H9 (cell line): ENCODE measurements around the gene NEAT1. TPM values are rescaled to one million over a fixed set of nuclear protein-coding genes. Genes with fewer than 3 reads are reported as not detected.

Experiments
- DNase-seq: peaks from one replicate; pipeline ENCODE4 v3.0.0-alpha.2; 2017
- H2AFZ ChIP-seq: one replicate; pipeline ENCODE4 v1.6.1; 2013; ENCODE audit warnings: mild to moderate bottlenecking, low read length, control low read depth, moderate library complexity
- H2AK5ac ChIP-seq: 2 replicates; pipeline ENCODE4 v1.6.1; 2013; ENCODE audit warnings: low read length, control low read depth, mixed read lengths; ENCODE audit not compliant: insufficient read length
- H2BK120ac ChIP-seq: one replicate; pipeline ENCODE4 v1.6.1; 2013; ENCODE audit warnings: low read depth, mild to moderate bottlenecking, low read length, control low read depth, inconsistent platforms; ENCODE audit not compliant: poor library complexity, severe bottlenecking
- H2BK12ac ChIP-seq: 2 replicates; pipeline ENCODE4 v1.6.1; 2013; ENCODE audit warnings: low read length, control low read depth, mixed read lengths, low read depth; ENCODE audit not compliant: insufficient read length
- H2BK15ac ChIP-seq: 2 replicates; pipeline ENCODE4 v1.6.1; 2013; ENCODE audit warnings: low read depth, low read length, control low read depth
- H2BK20ac ChIP-seq: one replicate; pipeline ENCODE4 v1.6.1; 2013; ENCODE audit warnings: low read depth, mild to moderate bottlenecking, low read length, control low read depth, inconsistent platforms; ENCODE audit not compliant: poor library complexity, severe bottlenecking
- H2BK5ac ChIP-seq: 2 replicates; pipeline ENCODE4 v1.6.1; 2013; ENCODE audit warnings: low read length, control low read depth, mixed read lengths; ENCODE audit not compliant: insufficient read length
- H3K14ac ChIP-seq: 2 replicates; pipeline ENCODE4 v1.6.1; 2013; ENCODE audit warnings: low read length, control low read depth; ENCODE audit not compliant: insufficient read depth
- H3K18ac ChIP-seq: 2 replicates; pipeline ENCODE4 v1.6.1; 2013; ENCODE audit warnings: low read depth, mild to moderate bottlenecking, mixed read lengths, low read length, control low read depth; ENCODE audit not compliant: insufficient read length
- H3K23ac ChIP-seq: 2 replicates; pipeline ENCODE4 v1.6.1; 2013; ENCODE audit warnings: low read length, control low read depth, mixed read lengths, low read depth; ENCODE audit not compliant: insufficient read length
- H3K23me2 ChIP-seq: 2 replicates; pipeline ENCODE4 v1.6.1; 2013; ENCODE audit warnings: low read depth, mild to moderate bottlenecking, mixed read lengths, low read length, control low read depth; ENCODE audit not compliant: insufficient read length, poor library complexity, severe bottlenecking
- H3K27ac ChIP-seq: 2 replicates; pipeline ENCODE4 v1.5.1; 2013; ENCODE audit warnings: low read length, control low read depth, mixed read lengths, low read depth; ENCODE audit not compliant: insufficient read length
- H3K27me3 ChIP-seq: 2 replicates; pipeline ENCODE4 v1.6.1; 2013; ENCODE audit warnings: low read length, control low read depth, inconsistent platforms; ENCODE audit not compliant: insufficient read depth
- H3K4ac ChIP-seq: 2 replicates; pipeline ENCODE4 v1.6.1; 2013; ENCODE audit warnings: low read depth, mild to moderate bottlenecking, control low read depth, inconsistent platforms, low read length, moderate library complexity
- H3K4me1 ChIP-seq: 2 replicates; pipeline ENCODE4 v1.6.1; 2013; ENCODE audit warnings: low read length, control low read depth, inconsistent platforms; ENCODE audit not compliant: insufficient read depth
- H3K4me2 ChIP-seq: 2 replicates; pipeline ENCODE4 v1.6.1; 2013; ENCODE audit warnings: low read length, control low read depth, mixed read lengths; ENCODE audit not compliant: insufficient read length, insufficient read depth
- H3K56ac ChIP-seq: 2 replicates; pipeline ENCODE4 v1.6.1; 2013; ENCODE audit warnings: low read depth, mild to moderate bottlenecking, mixed read lengths, low read length, control low read depth; ENCODE audit not compliant: insufficient read length
- H3K79me1 ChIP-seq: 2 replicates; pipeline ENCODE4 v1.6.1; 2013; ENCODE audit warnings: low read depth, mild to moderate bottlenecking, moderate library complexity, low read length, control low read depth, inconsistent platforms; ENCODE audit not compliant: insufficient read depth, poor library complexity, severe bottlenecking
- H3K79me2 ChIP-seq: 2 replicates; pipeline ENCODE4 v1.6.1; 2013; ENCODE audit warnings: low read length, control low read depth, inconsistent platforms; ENCODE audit not compliant: insufficient read depth
- H3K9ac ChIP-seq: 2 replicates; pipeline ENCODE4 v1.6.1; 2013; ENCODE audit warnings: low read length, control low read depth, mixed read lengths; ENCODE audit not compliant: insufficient read length; ENCODE audit errors: extremely low read depth
- H3K9me3 ChIP-seq: one replicate; pipeline ENCODE4 v1.6.1; 2013; ENCODE audit warnings: low read depth, low read length, inconsistent platforms; ENCODE audit not compliant: control insufficient read depth
- H3T11ph ChIP-seq: one replicate; pipeline ENCODE4 v1.6.1; 2013; ENCODE audit warnings: mild to moderate bottlenecking, low read length, control low read depth, inconsistent platforms
- H4K20me1 ChIP-seq: one replicate; pipeline ENCODE4 v1.6.1; 2013; ENCODE audit not compliant: control insufficient read depth, insufficient read length, insufficient read depth
- H4K5ac ChIP-seq: 2 replicates; pipeline ENCODE4 v1.6.1; 2013; ENCODE audit warnings: low read depth, mild to moderate bottlenecking, mixed read lengths, low read length, control low read depth; ENCODE audit not compliant: insufficient read length
- H4K8ac ChIP-seq: replicated peaks from 2 replicates; pipeline ENCODE4 v1.6.1; 2013; ENCODE audit warnings: low read length, control low read depth, mixed read lengths, low read depth; ENCODE audit not compliant: insufficient read length
- H4K91ac ChIP-seq: 2 replicates; pipeline ENCODE4 v1.6.1; 2013; ENCODE audit warnings: low read depth, mild to moderate bottlenecking, moderate library complexity, mixed read lengths, low read length, control low read depth; ENCODE audit not compliant: insufficient read length
- H3K27ac Mint-ChIP-seq, 3 experiments: 2 replicates in 2 of 3; 3 replicates in 1 of 3; pipeline ENCODE4 v1.8.0; 2020 to 2021; ENCODE audit warnings: mixed read lengths in 3 of 3, mild to moderate bottlenecking in 1 of 3, moderate library complexity in 1 of 3
- H3K27me3 Mint-ChIP-seq: 2 replicates; pipeline ENCODE4 v1.8.0; 2021; ENCODE audit warnings: low read depth, mild to moderate bottlenecking, moderate library complexity, mixed read lengths
- H3K36me3 Mint-ChIP-seq, 3 experiments: 2 replicates in 2 of 3; 3 replicates in 1 of 3; pipeline ENCODE4 v1.8.0; 2020 to 2021; ENCODE audit warnings: low read depth in 3 of 3, mixed read lengths in 3 of 3; ENCODE audit not compliant: insufficient read depth in 1 of 3
- H3K4me1 Mint-ChIP-seq, 2 experiments: 2 replicates each; pipeline ENCODE4 v1.8.0; 2020; ENCODE audit warnings: mixed read lengths in 2 of 2
- H3K4me3 Mint-ChIP-seq, 2 experiments: 2 replicates in 1 of 2; 3 replicates in 1 of 2; pipeline ENCODE4 v1.8.0; 2020 to 2021; ENCODE audit warnings: mild to moderate bottlenecking in 2 of 2, mixed read lengths in 2 of 2, moderate library complexity in 1 of 2
- H3K9me3 Mint-ChIP-seq, 2 experiments: 2 replicates in 1 of 2; 3 replicates in 1 of 2; pipeline ENCODE4 v1.8.0; 2020; ENCODE audit warnings: mild to moderate bottlenecking in 2 of 2, mixed read lengths in 2 of 2, moderate library complexity in 1 of 2
- WGBS: extraction: QIAGEN DNeasy Blood & Tissue Kit; methylation state at CpG from one replicate; pipeline ENCODE4 v1.1.7; 2013; ENCODE audit warnings: missing lambda C conversion rate, low lambda C conversion rate, mixed read lengths; ENCODE audit not compliant: insufficient read length; ENCODE audit errors: extremely low coverage; 5-methylcytosine and 5-hydroxymethylcytosine counted together
- total RNA-seq: library from RNA; stranded (reverse); gene quantifications from 2 replicates; pipeline ENCODE4 v1.2.1, GENCODE V29; 2021
- TF ChIP-seq, protein P1 (sequence below): fragments of 200-600 bp; sonication (generic); conservative IDR thresholded peaks from 3 replicates; pipeline ENCODE4 v1.8.0; 2021; ENCODE audit warnings: antibody characterized with exemption, mild to moderate bottlenecking

The NEAT1 gene
- total RNA-seq, 1 experiment from 2014 or later: 12.7 TPM

DNA sequence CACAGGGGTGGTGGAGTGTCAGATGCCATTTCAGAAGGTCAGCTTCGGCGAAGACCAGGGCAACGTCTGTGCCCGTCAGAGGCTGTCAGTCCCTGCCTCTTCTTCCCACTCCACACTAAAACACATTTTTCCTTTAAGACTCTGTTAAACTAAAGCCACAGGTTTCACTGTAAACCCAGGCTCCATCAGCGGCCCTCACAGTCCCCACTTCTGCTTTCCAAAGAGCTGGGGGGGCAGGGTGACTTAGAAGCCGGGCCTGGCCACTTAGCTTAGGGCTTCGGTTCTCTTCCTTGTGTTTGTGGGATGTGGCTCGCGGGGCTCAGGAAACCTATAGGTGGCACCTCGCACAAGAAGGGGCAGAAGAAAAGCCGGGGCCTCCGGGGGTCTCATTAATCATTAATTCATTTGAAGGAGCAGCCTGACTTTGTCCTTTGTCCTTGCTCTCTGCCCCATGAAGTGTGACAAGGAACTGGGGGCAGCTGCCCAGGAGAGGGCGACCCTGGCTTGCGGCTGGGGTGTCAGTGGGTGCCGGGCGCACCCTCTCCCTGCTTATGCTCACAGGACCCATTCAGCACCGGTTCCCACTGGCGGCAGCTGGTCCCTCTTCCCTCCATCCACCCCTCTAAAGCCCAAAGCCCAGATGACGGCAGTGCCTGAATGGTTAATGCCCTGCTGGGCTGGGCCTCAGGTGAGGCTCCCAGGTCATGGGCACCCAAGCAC lies 44.2 kb upstream of the NEAT1 start:
- WGBS: no CpG with 5 or more reads among the region's 19 CpGs

More for the DNA sequence above, 44.2 kb upstream of the NEAT1 start:
- no peak for DNase-seq
- no peak overlapping the region for H3K9ac ChIP-seq
- H3K14ac ChIP-seq: no peak overlapping the region
- TF ChIP-seq, protein P1, sequence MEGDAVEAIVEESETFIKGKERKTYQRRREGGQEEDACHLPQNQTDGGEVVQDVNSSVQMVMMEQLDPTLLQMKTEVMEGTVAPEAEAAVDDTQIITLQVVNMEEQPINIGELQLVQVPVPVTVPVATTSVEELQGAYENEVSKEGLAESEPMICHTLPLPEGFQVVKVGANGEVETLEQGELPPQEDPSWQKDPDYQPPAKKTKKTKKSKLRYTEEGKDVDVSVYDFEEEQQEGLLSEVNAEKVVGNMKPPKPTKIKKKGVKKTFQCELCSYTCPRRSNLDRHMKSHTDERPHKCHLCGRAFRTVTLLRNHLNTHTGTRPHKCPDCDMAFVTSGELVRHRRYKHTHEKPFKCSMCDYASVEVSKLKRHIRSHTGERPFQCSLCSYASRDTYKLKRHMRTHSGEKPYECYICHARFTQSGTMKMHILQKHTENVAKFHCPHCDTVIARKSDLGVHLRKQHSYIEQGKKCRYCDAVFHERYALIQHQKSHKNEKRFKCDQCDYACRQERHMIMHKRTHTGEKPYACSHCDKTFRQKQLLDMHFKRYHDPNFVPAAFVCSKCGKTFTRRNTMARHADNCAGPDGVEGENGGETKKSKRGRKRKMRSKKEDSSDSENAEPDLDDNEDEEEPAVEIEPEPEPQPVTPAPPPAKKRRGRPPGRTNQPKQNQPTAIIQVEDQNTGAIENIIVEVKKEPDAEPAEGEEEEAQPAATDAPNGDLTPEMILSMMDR: peak; percentile 28; the same call in 2 of the 3 replicates
- H2BK20ac ChIP-seq: no peak overlapping the region
- H3K56ac ChIP-seq: no peak overlapping the region
- H3K4me2 ChIP-seq: no peak overlapping the region
- H3K27ac Mint-ChIP-seq: no peak overlapping the region
- H3K23me2 ChIP-seq: no peaks in the 10 kb centered on the region
- 0 out of 2 replicates have a peak, but pooled peaks cover 2% of the 10 kb centered on the region for H3K4me1 ChIP-seq
- H2AK5ac ChIP-seq: no peak overlapping the region
- no peak overlapping the region for H2BK12ac ChIP-seq
- H4K5ac ChIP-seq: no peak overlapping the region
- no peaks in the 10 kb centered on the region for H3K9me3 Mint-ChIP-seq
- H3T11ph ChIP-seq: no peak overlapping the region
- H3K9me3 ChIP-seq: no peaks in the 10 kb centered on the region
- H3K27me3 ChIP-seq: no peaks in the 10 kb centered on the region
- no peak overlapping the region for H3K4me3 Mint-ChIP-seq
- H3K23ac ChIP-seq: no peak overlapping the region
- H3K36me3 Mint-ChIP-seq: no peaks in the 10 kb centered on the region
- no peak overlapping the region for H2BK120ac ChIP-seq
- no peak overlapping the region for H4K8ac ChIP-seq
- H2BK5ac ChIP-seq: no peak overlapping the region
- no peak overlapping the region for H2BK15ac ChIP-seq
- H4K20me1 ChIP-seq: no peaks in the 10 kb centered on the region
- peaks cover 14 to 22% of the 10 kb centered on the region in 2 experiments for H3K4me1 Mint-ChIP-seq
- no peak overlapping the region for H4K91ac ChIP-seq
- H3K79me1 ChIP-seq: no peaks in the 10 kb centered on the region
- no peak overlapping the region for H3K27ac ChIP-seq
- H3K4ac ChIP-seq: no peak overlapping the region
- peaks cover 6% of the 10 kb centered on the region; the same call in 1 of the 2 replicates for H3K27me3 Mint-ChIP-seq
- H3K79me2 ChIP-seq: no peaks in the 10 kb centered on the region
- no peak overlapping the region for H3K18ac ChIP-seq
- no peak overlapping the region for H2AFZ ChIP-seq
